Measurements from ENCODE around the gene USP43.

DNA sequence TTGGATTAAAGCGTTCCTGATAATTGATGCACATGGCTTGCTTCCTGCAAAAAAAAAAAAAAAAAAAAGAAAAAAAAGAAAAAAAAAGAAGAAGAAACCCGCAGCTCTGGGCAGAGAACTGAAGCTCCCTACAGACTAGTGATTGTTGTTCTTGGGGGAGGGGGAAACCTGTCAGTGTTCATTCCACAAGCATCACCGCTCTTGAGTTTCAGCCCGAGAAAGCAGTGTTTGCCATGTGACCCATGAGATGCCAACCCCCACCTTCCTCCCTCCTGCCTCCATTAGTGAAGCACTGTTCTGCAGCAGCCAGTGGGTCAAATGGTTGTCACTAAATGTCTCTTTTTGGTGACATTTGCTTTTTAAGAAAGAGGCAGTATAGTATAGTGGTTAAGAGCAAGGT, 1.7 kb downstream of the USP43 start:
- TF ChIP-seq, protein P1, sequence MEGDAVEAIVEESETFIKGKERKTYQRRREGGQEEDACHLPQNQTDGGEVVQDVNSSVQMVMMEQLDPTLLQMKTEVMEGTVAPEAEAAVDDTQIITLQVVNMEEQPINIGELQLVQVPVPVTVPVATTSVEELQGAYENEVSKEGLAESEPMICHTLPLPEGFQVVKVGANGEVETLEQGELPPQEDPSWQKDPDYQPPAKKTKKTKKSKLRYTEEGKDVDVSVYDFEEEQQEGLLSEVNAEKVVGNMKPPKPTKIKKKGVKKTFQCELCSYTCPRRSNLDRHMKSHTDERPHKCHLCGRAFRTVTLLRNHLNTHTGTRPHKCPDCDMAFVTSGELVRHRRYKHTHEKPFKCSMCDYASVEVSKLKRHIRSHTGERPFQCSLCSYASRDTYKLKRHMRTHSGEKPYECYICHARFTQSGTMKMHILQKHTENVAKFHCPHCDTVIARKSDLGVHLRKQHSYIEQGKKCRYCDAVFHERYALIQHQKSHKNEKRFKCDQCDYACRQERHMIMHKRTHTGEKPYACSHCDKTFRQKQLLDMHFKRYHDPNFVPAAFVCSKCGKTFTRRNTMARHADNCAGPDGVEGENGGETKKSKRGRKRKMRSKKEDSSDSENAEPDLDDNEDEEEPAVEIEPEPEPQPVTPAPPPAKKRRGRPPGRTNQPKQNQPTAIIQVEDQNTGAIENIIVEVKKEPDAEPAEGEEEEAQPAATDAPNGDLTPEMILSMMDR (IDR thresholded peaks at IDR 0.05): no peak
- no peak for TF ChIP-seq POLR2A (IDR thresholded peaks at IDR 0.05; ENCODE audit: low read depth)

All from esophagus muscularis mucosa (tissue), 3 donors.